C1 segment of cervical spinal cord (tissue), 14 donors: Measurements from ENCODE around the gene NRAS.
"Not testable (repeated sequence)": the region's sequence is repeated elsewhere in the genome, so short reads cannot be mapped to it uniquely, and the experiment has no call there.

Experiments used
- DNase-seq, 14 donors: peaks; one replicate each; lab custom pipeline; 2025; lab: John Stamatoyannopoulos, UW

NRAS gene

GRCh38 chr1:114716304-114717170, at the start of gene NRAS:
TSS of gene NRAS (minus strand) at chr1:114716771. CDS start at chr1:114716160, 611 bp downstream.
- DNase-seq = peak; percentile 23 to 93 (median 86)

DNA sequence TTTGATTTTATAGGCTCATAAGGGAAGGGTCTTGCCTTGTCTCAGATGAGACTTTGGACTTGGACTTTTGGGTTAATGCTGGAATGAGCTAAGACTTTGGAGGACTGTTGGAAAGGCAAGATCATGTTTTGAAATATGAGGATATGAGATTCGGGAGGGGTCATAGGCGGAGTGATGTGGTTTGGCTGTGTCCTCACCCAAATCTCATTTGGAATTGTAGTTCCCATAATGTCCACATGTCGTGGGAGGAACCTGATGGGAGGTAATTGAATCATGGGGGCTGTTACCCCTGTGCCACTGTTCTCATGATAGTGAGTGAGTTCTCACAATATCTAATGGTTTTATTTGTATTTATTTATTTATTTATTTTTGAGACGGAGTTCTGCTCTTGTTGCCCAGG, 48.1 kb upstream of the NRAS start:
- DNase-seq = no peak

DNA sequence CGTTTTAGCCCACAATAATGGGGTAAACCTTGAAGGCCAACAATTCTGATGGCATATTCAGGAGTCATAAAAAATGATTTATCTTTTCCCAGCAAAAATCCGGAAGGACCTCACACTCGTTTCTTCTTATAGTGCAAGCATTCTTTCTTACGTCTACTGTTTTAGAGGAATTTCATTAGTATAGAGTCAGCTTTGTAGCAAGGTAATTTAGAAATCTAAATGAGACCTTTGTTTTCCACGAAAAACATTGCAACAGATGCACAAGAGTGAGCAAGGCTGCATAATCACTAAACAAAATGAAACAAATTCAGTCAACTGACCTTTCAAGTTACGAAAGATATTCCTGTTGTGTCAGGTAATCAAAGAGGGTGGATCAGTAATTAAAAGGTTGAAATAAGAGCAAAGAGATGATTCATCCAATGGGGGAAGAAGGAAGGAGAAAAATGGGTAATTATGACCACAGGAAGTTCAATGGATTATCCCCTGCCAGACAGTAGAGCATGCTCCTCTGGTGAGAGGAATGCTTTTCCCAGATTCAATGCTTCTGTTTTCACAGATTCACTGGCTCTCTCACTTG, 41.8 kb upstream of the NRAS start:
- no peak for DNase-seq

- DNase-seq = peak; percentile 48 to 95 (median 91)
These were observed 41.1 kb upstream of the NRAS start, which contains the start of gene CSDE1 for GRCh38 chr1:114757455-114758255. TSS of gene CSDE1 (minus strand) at chr1:114757984. CDS start at chr1:114739890, 18,094 bp downstream.

DNA sequence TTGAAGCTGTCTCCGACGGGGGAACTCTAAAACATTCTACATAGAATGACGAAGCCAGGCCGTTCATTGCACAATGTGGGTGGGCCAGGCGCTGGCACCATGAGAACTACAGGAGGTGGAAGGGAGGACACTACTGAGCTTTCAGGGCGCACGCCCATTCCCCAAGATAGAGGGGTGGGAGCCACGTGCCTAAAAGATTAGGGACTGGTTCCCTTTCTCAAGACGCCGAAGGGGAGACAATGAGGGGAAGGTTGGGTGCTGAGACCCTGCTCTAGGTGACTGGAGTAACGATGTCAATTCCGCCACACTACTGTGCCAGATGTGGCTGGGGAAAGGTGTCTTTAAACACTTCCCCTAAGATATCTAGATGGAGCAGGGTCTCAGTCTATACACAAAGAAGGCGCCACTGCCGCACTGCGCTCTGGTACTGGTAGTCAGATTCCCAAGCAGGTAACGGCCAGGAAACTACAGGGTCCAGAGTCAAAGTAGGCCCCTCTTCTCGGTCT, 40.4 kb upstream of the NRAS start:
- peak in 1 of 14 donors; percentile 17 for DNase-seq

DNA sequence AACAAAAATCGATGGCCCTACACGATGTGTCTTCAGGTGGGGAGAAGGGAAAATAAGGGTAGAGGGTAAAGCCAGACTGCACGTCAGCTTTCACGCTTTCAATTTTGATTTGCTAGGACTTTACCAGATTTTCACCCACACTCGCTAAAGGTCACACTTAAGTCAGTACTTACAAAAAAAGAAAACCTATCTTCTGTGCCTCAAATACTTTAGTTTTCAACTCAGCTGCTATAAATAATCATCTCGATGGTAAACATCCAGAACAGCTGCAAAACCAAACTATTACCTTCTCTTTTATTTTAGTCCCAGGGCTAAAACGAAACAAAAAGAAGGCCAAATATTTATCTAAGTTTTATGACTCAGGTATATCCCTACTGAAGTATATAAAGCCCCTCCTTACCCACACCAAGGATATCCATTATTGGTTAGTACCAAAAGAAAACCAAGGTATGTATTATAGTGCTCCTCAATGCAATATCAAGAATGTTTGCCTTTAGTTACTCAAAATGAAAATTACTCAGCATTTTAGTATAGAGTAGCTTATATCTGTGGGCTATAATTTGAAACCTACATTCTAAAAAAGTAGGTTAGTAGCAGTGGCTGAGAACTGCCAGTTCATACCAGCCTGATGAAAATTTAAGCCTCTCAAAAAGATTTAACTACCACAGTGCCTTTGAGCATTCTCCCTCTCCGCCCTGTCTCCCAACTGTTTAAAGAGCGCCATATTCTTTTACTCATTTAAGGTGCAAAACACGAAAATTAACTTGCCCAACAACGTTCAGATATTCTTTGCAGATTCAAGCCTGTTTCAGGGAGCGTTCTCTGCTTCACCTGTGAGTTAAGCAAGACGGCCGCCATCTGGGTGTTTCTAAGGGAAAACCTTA, 39.7 kb upstream of the NRAS start:
- no peak for DNase-seq

GRCh38 chr1:114755006-114755931, 38.7 kb upstream of the NRAS start:
- no peak for DNase-seq

- not testable (repeated sequence) for DNase-seq
These were observed 37.1 kb upstream of the NRAS start for GRCh38 chr1:114753702-114754101.

DNA sequence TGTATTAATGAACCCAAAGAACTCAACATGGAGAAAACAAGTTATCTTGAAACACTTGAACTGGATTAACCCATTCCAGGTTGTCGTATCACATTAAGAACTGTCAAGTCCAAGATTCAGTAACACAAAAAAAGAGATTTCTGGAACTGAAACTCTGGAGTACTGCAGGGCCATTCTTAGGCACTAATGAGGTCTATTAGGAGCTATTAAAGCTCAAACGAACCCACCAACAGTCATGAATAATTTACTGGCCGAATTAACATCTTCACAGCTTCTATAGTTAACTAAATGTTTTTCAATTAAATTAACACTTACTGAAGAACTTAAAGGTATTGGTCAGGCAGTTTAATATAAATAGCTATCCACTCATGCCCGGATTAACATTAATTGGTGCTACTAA, 36.6 kb upstream of the NRAS start:
- no peak for DNase-seq

- no peak for DNase-seq
These were observed 34.2 kb upstream of the NRAS start for GRCh38 chr1:114750780-114751179.

DNA sequence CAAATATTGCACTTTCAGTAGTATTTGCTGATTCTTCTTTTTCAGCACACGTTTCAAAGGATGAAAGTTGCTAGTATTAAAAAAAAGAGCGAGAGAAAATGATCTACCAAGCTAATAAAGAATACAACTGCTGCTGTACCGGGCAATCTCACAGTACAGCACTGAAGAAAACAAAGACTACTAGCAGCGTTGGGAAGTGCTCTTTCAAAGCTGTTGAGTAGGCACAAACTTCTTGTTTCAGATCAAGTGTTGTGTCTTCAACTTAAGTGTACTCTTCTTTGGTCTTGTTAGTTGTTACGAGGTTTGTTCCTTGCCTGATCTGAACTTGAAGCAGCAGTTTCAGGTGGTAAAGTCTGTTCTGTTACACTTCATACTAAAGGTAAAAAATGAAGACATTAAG, 33.3 kb upstream of the NRAS start:
- DNase-seq = no peak

DNA sequence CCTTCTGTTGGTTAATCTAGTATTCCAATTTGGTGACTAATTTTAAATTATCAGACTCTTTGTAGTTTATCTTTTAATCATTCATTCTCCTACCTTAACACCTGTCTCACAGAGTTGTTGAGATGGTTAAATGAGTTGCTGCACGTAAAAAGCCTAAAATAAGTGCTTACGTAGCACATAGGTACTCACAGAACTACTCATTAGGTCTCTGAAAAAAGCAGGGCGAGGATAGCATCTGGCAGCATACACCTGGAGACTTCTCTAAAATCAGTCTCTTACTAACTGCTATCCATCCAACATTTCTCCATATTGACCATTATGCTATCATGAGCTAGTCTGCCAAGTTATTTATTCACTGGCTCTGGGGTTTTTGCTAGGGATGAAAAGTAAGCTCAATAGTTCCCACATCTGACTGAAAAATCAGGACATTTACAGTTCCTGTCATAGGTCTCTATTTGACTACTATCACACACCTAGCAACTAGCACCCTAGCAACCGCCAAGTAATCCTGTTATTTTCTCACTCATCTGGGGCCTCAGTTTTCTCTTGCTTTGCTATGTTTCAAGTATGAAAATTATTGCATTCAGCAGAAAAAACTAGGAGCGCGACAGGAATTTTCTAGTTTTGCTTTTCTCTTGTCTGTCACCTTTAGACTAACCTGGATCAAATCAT, 30.0 kb upstream of the NRAS start:
- DNase-seq = no peak

- no peak for DNase-seq
These were observed 28.7 kb upstream of the NRAS start for GRCh38 chr1:114745291-114745690.

DNA sequence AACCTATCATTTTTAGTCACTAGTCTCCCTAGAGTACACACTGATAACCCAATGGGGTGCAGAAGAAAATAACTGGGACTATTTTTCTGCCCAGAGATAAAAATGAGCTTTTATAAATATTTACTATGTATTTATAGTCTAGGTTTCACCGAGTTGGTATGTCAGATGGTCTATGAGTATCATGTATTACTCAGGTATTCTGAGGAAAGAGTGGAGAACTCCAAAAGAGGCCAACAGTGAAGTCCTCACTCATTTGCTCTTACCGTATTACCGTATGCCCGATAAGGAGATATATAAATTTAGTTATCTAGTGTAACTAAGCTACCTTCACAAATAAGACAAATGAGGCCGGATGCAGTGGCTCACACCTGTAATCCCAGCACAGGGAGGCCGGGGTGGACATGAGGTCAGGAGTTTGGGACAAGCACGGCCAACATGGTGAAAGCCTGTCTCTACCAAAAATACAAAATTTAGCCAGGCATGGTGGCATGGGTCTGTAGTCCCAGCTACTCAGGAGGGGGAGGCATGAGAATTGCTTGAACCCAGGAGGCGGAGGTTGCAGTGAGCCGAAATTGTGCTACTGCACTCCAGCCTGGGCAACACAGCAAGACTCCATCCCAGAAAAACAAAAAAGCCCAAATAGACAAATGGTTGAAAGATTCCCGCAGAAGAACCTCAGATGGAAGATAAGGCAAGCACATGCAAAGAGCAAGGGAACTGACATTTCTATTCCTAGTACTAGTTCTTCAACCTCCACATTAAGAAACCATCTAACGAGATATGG, 25.6 kb upstream of the NRAS start:
- no peak for DNase-seq

DNA sequence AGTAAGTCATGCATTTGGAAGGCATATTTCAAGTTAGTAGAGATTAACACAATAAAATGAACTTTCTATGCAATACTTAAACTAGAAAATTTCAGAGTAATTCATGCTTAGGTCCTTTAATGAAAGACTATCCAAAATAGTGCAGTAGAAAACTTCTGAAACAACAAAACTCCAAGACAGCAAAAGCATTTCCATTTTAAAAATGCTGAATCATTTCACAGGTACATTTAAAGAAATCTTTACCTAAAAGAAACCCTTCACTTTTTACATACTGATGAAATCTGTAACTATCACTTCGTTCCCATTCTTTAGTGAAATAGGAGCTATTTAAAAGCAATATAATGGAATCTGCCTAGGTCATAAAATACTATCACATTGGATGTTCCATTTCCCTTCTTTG, 23.8 kb upstream of the NRAS start:
- no peak for DNase-seq

GRCh38 chr1:114737314-114737849, 20.8 kb upstream of the NRAS start:
- DNase-seq = no peak

DNA sequence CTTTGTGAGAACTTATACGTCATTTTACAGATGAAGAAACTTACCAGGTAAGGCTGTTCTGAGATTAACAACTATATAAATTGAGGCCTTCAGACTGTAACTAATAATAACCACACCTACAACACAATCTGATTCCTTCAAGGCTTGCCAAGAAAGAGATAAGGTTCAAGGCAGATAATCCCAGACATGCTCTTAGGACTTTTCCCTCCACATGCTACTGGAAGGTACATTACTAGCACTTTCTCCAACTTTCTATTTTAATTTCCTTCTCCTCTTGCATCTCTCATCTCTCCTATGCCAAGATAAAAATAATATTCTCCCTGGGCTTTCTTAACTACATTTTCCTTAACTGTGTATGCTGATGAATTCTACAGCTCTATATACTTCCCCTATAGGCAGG, 18.9 kb upstream of the NRAS start:
- DNase-seq = no peak

DNA sequence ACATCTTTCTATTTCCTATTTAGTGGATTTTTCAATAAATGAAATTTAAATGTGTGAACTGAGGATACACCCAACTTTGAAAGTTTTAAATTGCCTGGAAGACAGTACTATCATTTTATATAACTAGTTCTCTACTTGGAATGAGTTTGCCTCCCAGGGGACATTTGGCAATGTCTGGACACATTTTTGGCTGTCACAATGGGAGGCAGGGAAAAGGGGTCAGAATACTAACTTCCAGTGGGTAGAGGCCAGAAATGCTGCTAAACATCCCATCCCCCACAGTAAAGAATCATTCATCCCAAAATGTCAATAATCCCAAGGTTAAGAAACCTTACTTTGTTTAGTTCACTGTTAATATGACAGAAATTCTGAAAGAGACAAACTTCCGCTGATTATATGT, 13.2 kb upstream of the NRAS start:
- no peak for DNase-seq
